HG03045 (cell line): Measurements from ENCODE around the gene NADK.

Experiments
- ATAC-seq: cut with Tn5 transposase; IDR thresholded peaks from one replicate; pipeline ENCODE4 v1.9.1; 2021; ENCODE audit warnings: mild to moderate bottlenecking, moderate library complexity; ENCODE audit not compliant: unreplicated experiment

NADK gene

DNA sequence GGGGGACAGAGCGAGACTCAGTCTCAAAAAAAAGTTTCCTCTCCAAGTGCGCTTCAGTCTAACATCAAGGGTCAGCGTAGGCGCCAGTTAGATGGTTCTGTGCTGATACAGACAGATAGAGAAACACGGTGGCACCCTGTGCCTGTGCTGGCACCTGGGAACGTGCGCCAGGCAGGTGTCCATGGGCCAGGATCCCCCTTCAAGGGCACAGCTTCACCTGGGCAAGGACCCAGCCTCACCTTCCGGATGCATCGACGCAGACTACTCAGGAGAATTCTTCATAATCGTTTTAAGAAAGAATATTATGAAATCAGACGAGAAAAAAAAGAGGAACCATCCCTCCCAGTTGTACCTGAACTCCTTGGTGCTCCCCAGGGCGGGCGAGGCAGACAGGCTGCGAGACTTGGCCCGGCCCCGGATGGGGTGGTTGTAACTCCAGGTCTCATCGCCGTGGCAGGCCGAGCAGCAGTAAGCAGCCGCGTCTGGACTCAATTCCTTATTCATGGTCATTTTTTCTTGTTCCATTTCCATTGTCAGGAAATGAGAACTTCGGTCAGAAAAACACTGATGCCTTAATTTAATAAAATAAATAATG lies 13.3 kb downstream of the NADK start:
- no peak for ATAC-seq

DNA sequence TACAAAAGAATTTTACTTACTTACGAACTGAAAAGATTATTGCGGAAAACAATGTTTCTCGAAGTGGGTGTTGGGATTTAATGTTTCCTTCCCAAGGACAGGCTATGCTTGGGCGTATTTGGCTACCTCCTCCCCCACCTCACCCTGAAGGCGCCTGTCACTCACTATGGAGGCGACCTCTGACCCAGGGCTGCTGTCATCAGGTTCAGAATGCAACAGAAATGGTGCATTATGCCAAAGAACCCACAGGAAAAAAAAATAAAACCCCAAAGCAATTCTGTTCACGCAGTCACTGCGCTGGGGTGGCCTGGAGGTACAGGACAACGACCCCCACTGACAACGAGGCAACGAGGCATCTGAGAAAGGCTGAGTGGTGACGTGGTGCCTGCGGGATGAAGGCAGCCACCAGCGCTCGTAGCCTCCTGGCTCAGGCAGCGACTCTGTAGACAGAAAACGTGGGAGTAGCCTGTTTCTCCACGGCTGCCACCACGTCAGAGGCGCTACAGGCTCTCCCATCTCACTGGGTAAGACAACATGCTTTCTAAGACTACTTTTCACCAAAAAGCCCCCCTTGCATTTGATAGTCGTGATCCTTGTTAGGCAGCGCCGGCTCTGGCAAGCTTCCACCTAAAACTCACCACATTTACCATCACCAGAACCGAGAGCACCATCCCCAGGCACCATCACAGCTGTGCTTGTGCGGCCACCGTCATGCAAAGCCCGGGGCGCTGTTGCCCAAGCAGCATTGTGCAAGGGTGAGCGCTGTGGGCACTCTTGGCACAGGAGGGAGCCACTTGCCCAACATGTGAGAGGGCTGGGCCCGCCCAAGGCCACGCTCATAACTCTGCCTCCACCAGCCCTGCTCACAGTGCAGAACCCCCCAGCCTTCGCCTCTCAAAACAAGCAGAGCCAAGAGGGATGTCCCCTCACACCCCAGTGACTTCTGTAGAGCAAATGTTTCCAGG lies 14.3 kb downstream of the NADK start:
- no peak for ATAC-seq

- no peak for ATAC-seq
Observed at GRCh38 chr1:1761504-1762376, 16.5 kb downstream of the NADK start.

- ATAC-seq = no peak
Observed at GRCh38 chr1:1760715-1761114, 17.6 kb downstream of the NADK start.

DNA sequence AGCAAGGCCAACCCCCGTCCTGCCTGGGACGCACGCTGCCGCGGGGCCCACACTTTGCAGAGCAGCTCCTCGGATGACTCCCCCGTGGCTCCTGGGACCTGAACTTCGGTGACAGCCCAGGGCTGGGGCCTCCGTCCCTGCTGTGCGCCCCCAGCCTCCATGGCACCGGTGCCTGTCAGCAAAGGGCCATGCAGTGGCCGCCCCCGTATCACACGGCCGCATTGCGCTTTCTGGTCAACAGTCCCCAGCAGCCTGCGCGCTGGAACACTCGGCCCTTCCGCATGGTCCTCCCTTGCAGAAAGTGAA lies 18.0 kb downstream of the NADK start:
- ATAC-seq = no peak

DNA sequence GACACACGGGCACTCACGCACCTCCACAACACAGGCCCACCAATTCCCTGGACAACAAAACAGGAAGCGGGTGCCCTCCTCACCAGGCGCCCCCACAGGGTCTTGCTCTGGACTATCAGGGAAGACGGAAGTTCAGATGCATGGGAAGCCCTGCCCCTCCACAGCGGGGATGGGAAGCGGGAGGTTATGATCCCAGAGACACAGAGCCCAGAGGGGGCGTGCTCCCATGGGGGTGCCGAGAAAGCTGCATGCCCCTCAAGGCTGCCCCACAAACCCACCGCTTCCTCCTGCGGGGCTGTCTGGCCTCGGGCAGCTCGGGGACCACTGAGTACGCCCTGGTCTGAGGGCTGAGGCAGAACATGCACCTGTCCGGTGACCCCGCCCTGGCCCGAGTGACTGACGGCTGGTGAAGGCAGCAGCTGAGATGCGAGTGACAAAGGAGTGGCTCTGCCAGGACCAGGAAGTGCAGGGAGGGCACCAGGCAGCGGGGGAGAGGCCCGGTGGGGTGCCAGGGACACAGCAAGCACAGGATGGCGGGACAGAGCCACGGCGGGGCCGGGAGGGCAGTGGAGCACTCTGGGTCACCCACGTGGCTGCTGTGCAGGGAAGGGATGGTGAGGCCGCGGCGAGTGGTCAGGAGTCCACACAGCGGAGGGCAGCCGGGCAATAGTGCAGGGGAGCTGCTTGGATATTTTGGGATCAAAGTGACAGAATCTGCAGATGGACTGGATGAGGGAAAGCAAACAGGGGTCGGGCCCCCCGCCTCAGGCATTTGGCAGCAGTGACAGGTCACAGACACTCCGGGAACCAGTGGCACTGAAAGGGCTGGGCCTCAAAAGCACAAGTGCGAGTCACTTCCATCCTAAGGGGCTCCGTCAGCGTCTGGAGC lies 18.6 kb downstream of the NADK start:
- ATAC-seq = no peak

- no peak for ATAC-seq
Observed at GRCh38 chr1:1758692-1759455, 19.4 kb downstream of the NADK start.

GRCh38 chr1:1758059-1758621 lies 20.1 kb downstream of the NADK start:
- ATAC-seq = no peak

GRCh38 chr1:1757422-1758058 lies 20.7 kb downstream of the NADK start:
- ATAC-seq = no peak

DNA sequence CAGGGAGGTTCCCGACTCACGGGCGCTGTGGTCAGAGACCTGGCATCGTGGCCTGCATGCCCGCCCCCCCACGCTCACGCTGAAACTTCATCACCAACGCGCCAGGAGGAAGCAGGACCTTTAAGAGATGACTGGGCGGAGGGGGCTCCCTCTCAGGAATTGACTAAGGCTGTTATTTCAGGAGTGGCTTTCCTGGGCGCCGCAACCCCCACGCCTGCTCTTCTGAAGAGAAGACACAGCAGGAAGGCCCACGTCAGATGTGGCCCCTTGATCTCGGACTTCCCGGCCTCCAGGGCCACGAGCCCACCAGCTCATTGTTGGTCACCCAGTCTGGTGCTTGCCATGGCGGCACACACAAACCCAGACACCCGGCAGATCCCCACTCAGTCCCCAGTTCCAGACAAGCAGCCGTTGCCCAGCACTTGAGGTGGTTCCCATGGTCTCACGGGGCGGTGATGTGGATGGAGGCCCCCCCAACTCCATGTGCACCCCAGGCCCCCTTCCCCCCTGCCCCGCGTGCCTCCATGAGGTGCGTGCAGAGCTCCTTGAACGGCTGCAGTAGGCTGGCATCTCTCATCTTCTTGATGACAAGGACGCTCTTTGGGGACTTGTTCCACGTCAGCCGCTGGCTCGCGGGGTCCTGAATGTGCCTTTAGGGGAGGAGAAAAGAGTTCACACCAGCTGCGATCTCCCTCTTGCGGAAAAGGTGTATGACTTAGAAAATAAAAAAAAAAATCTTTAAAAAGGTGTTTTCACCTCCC lies 21.4 kb downstream of the NADK start:
- no peak for ATAC-seq

GRCh38 chr1:1755852-1756251 lies 22.4 kb downstream of the NADK start:
- no peak for ATAC-seq

- ATAC-seq = no peak
Observed at GRCh38 chr1:1755426-1755825, 22.8 kb downstream of the NADK start.

DNA sequence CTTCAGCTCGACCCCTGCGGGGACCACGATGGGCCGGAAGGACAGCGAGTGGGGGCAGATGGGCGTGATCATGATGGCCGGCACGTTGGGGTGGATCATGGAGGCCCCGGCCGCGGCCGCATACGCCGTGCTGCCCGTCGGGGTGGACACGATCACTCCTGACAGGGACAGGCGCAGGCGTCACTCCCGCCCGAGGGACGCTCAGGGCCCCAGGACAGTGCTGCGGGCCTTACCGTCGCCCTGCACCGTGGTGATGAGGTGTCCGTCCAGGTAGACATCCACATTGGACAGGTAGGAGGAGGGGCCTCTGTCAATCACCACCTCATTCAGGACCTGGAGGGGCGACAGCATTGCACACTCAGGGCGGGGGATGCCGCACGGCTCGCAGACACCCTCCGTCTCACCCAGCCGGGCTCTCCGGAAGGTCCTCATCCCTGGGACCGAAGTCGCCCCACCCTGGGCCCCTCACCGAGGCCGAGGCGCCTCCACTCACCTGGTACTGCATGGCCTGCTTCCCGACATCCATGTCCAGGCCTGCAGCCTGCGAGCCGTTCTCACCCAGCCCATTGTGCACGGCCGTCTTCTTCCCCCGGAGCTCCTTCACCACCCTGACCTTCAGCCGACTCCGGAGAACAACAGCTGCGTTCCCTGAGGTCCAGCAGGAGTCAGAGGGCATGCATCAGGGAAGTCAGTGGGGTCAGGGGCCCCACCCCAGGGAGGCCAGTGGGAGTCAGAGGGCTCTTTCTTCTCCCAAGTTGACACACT lies 24.0 kb downstream of the NADK start:
- ATAC-seq = no peak

DNA sequence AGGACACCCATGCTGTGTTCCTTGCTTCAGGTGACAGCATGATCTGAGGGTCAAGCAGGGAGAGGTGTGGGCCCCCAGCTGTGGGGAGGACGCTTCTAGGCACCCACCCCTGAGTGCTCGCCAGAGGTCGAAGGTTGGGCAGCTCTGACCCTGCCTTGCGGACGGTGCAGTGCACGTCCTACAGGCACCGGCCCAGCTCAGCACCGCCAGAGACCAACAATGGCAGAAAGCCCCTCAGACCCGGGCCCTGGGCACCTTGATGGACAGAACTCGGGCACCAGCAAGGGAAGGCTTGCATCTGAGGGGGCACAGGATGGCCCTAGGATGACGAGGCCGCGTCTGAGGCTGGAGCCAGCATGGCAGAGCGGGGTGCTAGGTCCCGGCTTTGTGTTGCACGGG lies 24.7 kb downstream of the NADK start:
- no peak for ATAC-seq

DNA sequence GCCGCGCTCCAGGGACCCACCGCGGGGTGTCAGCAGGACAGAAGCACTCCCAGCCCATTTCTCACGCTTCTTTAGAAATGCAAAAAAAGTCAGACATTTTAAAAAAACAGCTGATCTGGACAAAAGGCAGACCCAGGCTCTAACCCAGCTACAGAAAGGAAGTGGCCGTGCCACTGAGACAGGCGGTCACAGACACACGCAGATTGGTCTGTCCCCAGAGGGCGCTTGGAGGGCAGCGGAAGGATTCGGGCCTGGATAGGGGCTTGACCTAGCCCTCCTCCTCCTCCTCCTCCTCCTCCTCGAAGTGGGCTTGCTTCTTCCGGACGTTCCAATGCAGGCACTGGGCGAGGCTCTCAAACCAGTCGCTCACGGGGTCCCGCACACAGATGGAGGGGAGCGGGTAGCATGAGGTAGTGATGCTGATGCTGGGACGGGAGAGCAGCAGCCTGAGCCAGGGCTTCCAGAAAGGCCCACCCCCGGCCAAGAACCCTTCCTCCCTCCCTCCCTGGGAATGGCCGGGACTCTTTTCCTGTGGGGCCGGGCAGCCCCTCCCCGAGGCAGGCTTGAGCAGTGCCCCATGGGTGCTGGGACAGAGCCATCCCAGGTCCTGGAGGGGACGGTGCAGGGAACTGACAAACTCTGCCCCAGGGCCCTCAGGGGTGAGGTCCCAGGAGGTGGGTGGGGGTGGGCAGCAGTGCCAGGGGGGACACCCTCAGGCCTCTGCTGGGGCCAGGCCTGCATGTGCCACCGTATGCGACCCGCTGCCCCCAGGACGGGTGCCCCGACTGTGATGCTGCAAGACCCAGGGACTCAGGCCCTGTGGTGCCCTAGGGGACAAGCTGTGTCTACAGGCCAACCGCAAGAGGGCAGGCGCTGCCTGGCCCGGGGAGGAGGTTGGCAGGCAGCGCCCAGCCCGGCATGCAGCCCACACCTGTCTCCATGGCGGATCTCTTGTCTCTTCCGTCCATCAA lies 25.3 kb downstream of the NADK start:
- ATAC-seq = no peak

GRCh38 chr1:1752190-1752589 lies 26.1 kb downstream of the NADK start:
- no peak for ATAC-seq
